IPS-18a (cell line): ENCODE results near the gene SH3RF1.

Experiments used
- H3K27ac ChIP-seq: one replicate; pipeline ENCODE4 v1.5.1; 2013; ENCODE audit warnings: low read length
- H3K27me3 ChIP-seq: one replicate; pipeline ENCODE4 v1.6.1; 2013; ENCODE audit warnings: mild to moderate bottlenecking, low read length; ENCODE audit not compliant: control insufficient read depth, insufficient read depth
- H3K36me3 ChIP-seq: one replicate; pipeline ENCODE4 v1.6.1; 2013; ENCODE audit warnings: low read depth, low read length; ENCODE audit not compliant: control insufficient read depth
- H3K4me1 ChIP-seq: one replicate; pipeline ENCODE4 v1.6.1; 2013; ENCODE audit warnings: low read depth, low read length; ENCODE audit not compliant: control insufficient read depth
- H3K4me3 ChIP-seq: one replicate; pipeline ENCODE4 v1.5.1; 2013; ENCODE audit warnings: low read length
- H3K9ac ChIP-seq: one replicate; pipeline ENCODE4 v1.6.1; 2013; ENCODE audit warnings: mild to moderate bottlenecking, low read length, moderate library complexity
- H3K9me3 ChIP-seq: one replicate; pipeline ENCODE4 v1.6.1; 2013; ENCODE audit warnings: low read depth, low read length; ENCODE audit not compliant: control insufficient read depth

SH3RF1 gene

DNA sequence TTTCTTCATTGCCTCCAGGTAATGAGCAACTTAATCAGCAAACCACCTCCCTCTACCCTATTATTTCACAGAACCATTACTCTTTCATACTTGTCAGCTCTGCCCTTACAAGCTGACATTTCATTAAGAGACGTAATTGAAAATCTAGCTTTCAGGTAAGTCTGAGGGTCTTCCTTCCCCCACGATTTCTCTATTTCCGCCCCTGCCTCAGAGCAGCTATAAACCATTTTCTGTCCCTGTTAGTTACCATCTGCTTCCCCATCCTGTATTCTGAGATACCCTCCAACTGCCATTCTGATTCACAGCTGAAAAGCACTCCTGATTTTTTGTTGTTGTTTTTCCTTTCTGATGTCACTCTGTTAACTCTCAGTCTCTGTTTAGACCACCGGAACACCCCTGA is 37.1 kb downstream of the SH3RF1 start:
- Histone ChIP-seq H3K4me3 (no peak overlapping the region), H3K27me3 (no peaks in the 10 kb centered on the region), H3K36me3 (no peaks in the 10 kb centered on the region), H3K27ac (no peak overlapping the region), H3K9ac (no peak overlapping the region), H3K4me1 (peaks cover 6% of the 10 kb centered on the region), H3K9me3 (no peaks in the 10 kb centered on the region)

GRCh38 chr4:169231647-169232262 is 39.0 kb downstream of the SH3RF1 start:
- H3K9me3 ChIP-seq = no peaks in the 10 kb centered on the region
- H3K4me1 ChIP-seq = peaks cover 6% of the 10 kb centered on the region
- H3K27me3 ChIP-seq = no peaks in the 10 kb centered on the region
- H3K9ac ChIP-seq = no peak overlapping the region
- H3K4me3 ChIP-seq = no peak overlapping the region
- H3K36me3 ChIP-seq = no peaks in the 10 kb centered on the region
- no peak overlapping the region for H3K27ac ChIP-seq

- H3K27ac ChIP-seq = no peak overlapping the region
- no peak overlapping the region for H3K4me3 ChIP-seq
- H3K36me3 ChIP-seq = no peaks in the 10 kb centered on the region
- H3K9ac ChIP-seq = no peak overlapping the region
- H3K9me3 ChIP-seq = no peaks in the 10 kb centered on the region
- peaks cover 6% of the 10 kb centered on the region for H3K4me1 ChIP-seq
- H3K27me3 ChIP-seq = no peaks in the 10 kb centered on the region
Measured at GRCh38 chr4:169229571-169230028, 41.2 kb downstream of the SH3RF1 start.

DNA sequence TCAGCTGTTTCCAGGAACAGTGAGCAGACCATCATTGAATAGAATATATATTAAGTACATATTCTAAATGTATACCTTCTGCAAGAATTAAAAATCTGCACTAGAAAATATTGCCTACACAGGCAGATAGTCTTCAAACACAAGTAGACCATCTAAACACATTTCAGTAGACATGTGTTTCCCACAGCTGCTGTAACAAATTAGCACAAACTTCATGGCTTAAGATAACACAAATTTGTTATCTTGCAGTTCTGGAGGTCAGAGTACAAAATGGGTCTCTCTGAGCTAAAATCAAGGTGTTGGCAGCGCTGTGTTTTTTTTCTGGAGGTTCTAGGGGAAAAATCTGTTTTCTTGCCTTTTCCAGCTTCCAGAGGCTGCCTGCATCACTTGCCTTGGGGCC is 42.7 kb downstream of the SH3RF1 start:
- Histone ChIP-seq H3K27me3 (no peaks in the 10 kb centered on the region), H3K4me1 (peaks cover 6% of the 10 kb centered on the region), H3K9me3 (no peaks in the 10 kb centered on the region), H3K9ac (no peak overlapping the region), H3K36me3 (no peaks in the 10 kb centered on the region), H3K27ac (no peak overlapping the region), H3K4me3 (no peak overlapping the region)

GRCh38 chr4:169226565-169226964 is 44.2 kb downstream of the SH3RF1 start:
- Histone ChIP-seq H3K4me3 (no peak overlapping the region), H3K4me1 (peaks cover 6% of the 10 kb centered on the region), H3K36me3 (no peaks in the 10 kb centered on the region), H3K9ac (no peak overlapping the region), H3K9me3 (no peaks in the 10 kb centered on the region), H3K27ac (no peak overlapping the region), H3K27me3 (no peaks in the 10 kb centered on the region)

DNA sequence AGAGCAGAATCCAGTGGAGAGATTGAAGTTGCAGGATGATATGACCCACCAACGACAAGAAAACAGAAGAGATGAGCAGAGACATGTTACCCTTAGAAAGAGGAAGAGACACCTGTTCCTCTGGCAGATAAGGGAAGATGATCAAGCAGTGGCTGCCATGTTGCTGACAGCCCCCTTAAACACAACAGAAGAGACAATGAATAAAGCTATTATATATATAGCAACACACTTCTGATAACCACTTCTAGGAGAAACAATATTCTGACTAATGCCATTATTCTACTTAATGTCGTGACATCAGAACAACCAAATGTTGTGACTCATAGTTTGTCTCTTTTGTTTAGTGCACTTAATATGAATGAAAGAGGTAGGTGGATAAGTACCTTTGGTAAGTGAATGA is 44.9 kb downstream of the SH3RF1 start:
- Histone ChIP-seq H3K4me1 (peaks cover 6% of the 10 kb centered on the region), H3K36me3 (no peaks in the 10 kb centered on the region), H3K4me3 (no peak overlapping the region), H3K27me3 (no peaks in the 10 kb centered on the region), H3K9ac (no peak overlapping the region), H3K9me3 (no peaks in the 10 kb centered on the region), H3K27ac (no peak overlapping the region)

GRCh38 chr4:169225058-169225751 is 45.6 kb downstream of the SH3RF1 start:
- no peaks in the 10 kb centered on the region for H3K9me3 ChIP-seq
- no peak overlapping the region for H3K27ac ChIP-seq
- H3K4me3 ChIP-seq = no peak overlapping the region
- H3K36me3 ChIP-seq = no peaks in the 10 kb centered on the region
- no peak overlapping the region for H3K9ac ChIP-seq
- no peaks in the 10 kb centered on the region for H3K27me3 ChIP-seq
- peaks cover 6% of the 10 kb centered on the region for H3K4me1 ChIP-seq

GRCh38 chr4:169222761-169223160 is 48.0 kb downstream of the SH3RF1 start:
- Histone ChIP-seq H3K9ac (no peak overlapping the region), H3K4me3 (no peak overlapping the region), H3K36me3 (no peaks in the 10 kb centered on the region), H3K27me3 (no peaks in the 10 kb centered on the region), H3K27ac (no peak overlapping the region), H3K4me1 (no peaks in the 10 kb centered on the region), H3K9me3 (no peaks in the 10 kb centered on the region)

DNA sequence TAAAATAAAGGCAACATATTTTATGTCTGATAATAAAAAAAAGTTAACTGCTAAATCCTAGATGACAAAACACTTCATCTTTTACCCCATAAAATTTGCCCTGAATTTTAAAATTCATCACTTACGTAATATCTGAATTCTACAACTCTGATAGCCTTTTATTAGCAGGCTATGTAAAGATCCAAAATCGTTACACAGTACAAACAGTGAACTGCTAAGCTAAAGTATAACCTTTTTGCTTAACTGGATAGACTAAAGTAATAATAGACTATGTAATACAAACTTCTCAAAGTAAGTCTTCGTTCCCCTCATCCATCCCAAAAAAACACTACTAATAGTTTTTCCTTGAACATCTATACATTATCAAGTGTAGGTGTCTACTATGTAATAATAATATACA is 49.1 kb downstream of the SH3RF1 start:
- Histone ChIP-seq H3K4me1 (no peaks in the 10 kb centered on the region), H3K27ac (no peak overlapping the region), H3K27me3 (no peaks in the 10 kb centered on the region), H3K9ac (no peak overlapping the region), H3K4me3 (no peak overlapping the region), H3K36me3 (no peaks in the 10 kb centered on the region), H3K9me3 (no peaks in the 10 kb centered on the region)

DNA sequence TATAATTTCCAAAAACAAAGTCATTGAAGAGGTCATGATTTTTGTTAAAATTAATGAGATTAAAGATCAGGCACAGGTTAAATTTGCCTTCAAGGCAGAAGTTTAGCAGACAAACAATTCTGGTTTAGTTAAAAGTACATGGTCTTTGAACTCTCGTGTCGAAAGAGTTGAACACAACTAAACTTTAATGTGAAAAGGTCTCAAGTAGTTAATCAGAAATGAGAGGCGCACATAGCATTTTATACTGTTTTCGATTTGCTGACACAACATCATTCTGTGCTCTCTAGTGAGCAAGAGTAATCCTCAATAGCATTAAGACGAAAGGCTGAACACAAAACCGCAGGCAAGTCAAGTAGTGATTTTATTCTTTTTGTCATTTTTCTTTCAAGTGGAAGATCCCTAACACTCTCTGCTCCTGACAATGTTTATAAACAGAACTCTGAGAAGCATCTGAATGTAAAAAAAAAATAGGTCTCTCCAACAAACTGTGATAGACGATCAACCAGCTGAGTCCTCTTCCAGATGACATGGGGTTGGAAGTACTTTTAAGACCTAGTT is 49.8 kb downstream of the SH3RF1 start:
- Histone ChIP-seq H3K9me3 (no peaks in the 10 kb centered on the region), H3K27ac (no peak overlapping the region), H3K36me3 (no peaks in the 10 kb centered on the region), H3K4me3 (no peak overlapping the region), H3K9ac (no peak overlapping the region), H3K27me3 (no peaks in the 10 kb centered on the region), H3K4me1 (no peaks in the 10 kb centered on the region)

GRCh38 chr4:169220447-169220846 is 50.3 kb downstream of the SH3RF1 start:
- Histone ChIP-seq H3K36me3 (no peaks in the 10 kb centered on the region), H3K9ac (no peak overlapping the region), H3K4me1 (no peaks in the 10 kb centered on the region), H3K27ac (no peak overlapping the region), H3K9me3 (no peaks in the 10 kb centered on the region), H3K27me3 (no peaks in the 10 kb centered on the region), H3K4me3 (no peak overlapping the region)

DNA sequence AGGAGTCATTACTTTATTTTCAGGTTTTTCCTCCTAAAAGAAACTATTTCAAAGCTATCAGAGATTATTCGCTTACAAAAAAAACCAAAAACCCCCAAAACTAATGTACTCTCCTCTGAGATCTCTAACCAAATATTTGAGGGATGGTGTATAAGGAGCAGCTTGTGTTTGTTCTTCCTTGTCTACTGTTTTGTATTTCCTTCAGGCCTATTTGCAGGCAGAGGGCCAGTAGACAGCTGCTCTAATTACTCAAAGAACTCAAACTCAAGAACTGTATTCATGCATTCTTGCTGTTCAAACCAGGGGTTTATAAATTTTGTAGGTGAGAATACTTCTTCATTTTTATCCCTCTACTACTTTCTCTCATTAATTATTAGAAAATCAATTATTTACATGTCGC is 51.3 kb downstream of the SH3RF1 start:
- no peaks in the 10 kb centered on the region for H3K4me1 ChIP-seq
- no peaks in the 10 kb centered on the region for H3K9me3 ChIP-seq
- no peak overlapping the region for H3K9ac ChIP-seq
- H3K27ac ChIP-seq = no peak overlapping the region
- no peaks in the 10 kb centered on the region for H3K27me3 ChIP-seq
- no peaks in the 10 kb centered on the region for H3K36me3 ChIP-seq
- no peak overlapping the region for H3K4me3 ChIP-seq
